IPS-NIHi7 (cell line): ENCODE data around the gene OR5AC2.

Source experiments
- DNase-seq: peaks from one replicate; pipeline ENCODE4 v3.0.0; 2012; ENCODE audit warnings: mixed read lengths; ENCODE audit errors: extremely low spot score

OR5AC2 gene, protein sequence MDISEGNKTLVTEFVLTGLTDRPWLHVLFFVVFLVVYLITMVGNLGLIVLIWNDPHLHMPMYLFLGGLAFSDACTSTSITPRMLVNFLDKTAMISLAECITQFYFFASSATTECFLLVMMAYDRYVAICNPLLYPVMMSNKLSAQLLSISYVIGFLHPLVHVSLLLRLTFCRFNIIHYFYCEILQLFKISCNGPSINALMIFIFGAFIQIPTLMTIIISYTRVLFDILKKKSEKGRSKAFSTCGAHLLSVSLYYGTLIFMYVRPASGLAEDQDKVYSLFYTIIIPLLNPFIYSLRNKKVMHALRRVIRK

DNA sequence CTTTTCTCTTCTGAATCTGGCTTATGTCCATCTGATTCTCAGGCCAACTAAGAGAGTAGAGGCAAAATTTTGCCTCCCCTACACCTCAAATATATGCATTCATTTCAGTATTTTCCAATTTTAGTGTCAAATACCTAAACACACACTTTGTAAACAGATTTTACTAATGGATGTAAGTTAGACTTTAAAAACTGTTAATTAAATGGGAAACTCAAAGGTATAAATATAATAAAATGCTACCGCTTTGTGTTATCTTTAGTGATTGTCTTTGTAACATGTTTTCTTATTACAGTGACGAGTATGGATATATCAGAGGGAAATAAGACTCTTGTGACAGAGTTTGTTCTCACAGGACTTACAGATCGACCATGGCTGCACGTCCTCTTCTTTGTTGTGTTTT is at the start of gene OR5AC2:
OR5AC2 (plus strand) TSS at position 301 of the 400 bp plus-strand sequence; CDS start at position 301, 0 bp downstream.
- DNase-seq, result no peak

- no peak for DNase-seq
Observed at GRCh38 chr3:98038286-98038685, 48.7 kb upstream of the OR5AC2 start.

DNA sequence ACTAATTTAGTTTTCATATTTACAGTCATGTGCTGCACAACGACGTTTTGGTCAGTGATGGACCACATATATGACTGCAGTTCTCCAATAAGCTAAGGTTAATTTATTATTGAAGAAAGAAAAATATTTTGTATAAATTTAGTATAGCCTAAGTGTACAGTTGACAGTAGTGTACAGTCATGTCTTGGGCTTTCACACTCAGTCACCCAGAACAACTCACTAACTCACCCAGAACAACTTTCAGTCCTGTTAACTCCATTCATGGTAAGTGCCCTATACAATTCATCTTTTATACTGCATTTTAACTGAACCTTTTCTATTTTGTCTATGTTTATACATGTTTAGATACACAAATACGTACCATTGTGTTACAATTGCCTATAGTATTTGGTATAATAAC is 48.1 kb upstream of the OR5AC2 start:
- no peak for DNase-seq

DNA sequence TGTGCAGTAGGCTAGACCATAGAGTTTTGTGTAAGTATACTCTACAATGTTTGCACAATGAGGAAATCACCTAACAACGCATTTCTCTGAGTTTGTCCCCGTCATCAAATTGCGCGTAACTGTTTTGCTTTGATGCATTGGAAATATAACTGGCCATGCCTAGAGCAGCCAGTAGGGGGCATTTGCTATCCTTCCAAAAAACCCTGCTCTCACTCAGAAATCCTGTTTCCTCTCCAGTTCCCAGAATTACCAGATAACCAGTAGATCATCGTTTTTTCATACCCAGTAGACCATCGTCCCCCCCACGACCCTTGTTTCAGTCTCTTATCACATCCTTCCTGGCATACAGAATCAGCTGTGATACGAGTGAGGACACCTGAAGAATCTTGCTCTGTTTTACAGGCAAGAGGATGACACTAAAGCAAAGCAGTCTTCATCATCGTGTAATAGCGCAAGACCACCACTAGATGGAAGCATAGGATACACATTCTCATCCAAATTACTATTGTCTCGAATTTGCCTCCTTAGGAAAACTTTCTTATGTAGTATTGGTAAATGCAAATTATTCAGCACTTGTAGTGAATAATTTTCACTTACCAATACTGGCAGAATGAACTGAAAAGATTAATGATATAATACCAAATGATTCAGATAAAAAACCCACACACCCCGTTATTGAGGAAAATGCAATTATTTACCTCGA is 47.5 kb upstream of the OR5AC2 start:
- DNase-seq, result peak; percentile 62

DNA sequence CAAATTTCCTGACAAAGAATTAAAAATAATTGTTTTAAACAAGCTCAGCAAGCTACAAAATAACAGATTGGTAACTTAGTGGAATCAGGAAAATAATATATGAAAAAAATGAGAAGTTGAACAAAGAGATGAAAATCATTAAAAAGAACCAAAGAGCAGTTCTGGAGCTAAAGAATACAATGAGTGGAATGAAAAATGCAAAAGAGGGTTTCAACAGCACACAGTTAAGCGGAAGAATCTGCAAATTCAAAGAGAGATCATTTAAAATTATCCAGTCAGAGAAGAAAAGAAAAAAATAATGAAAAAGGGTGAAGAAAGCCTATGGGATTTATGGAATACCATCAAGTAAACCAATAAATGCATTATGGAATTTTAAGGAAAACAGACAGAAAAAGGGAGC is 45.6 kb upstream of the OR5AC2 start:
- DNase-seq, result no peak

DNA sequence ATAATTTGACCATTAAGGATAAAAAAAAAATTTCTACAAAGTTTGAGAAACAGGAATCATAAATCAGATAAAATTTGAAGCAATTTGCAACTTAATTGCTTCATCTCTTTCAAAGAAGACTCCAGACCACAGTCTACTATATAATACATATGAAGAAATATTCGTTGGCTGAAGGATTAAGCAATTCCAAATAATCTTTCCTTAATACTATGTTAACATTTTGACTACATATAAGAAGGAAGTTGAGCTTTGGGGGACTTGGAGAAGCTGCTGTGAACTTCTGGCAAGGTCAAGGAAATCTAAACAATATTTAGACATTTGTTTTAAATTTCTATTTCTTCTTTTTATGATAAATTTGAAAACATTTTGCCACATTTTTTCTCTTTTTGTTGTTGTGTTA is 38.4 kb upstream of the OR5AC2 start:
- DNase-seq, result no peak

DNA sequence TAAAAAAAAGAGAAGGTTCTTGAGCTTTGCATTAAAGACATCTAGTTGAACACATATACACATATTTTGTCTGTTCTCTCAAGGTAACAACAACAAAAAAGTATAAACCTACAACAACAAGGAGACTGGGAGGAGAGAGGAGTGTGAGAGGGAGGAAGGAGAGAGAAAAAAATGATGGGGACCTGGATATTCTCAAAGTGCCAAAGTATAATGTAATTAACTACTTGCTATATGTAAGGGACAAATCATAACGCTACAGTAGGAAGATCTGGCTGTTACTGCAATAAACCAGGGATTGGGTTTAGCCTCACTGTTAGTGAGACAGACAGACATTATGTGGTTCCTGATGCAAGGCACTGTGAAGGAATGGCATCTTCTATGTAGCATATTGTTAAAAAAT is 37.7 kb upstream of the OR5AC2 start:
- no peak for DNase-seq

DNA sequence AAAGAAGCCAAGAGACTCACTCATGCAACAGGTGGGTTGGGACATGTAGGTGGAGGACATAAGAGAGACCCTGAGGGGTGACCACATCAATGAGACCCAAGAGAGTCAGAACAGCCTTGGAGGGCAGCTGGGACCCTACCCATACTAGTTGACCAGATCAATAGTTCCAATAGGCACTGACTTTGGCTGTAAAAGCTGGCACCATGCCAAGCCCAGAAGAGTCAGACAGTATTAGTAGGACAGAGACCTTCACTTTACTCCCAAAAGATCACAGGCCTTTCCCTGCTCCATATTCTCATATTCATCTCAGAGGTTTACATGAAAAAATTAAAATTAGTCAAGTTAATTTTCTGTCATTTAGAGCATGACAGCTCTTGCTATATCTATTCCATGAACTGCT is 30.9 kb upstream of the OR5AC2 start:
- DNase-seq, result no peak

GRCh38 chr3:98057631-98058030 is 29.3 kb upstream of the OR5AC2 start:
- no peak for DNase-seq

DNA sequence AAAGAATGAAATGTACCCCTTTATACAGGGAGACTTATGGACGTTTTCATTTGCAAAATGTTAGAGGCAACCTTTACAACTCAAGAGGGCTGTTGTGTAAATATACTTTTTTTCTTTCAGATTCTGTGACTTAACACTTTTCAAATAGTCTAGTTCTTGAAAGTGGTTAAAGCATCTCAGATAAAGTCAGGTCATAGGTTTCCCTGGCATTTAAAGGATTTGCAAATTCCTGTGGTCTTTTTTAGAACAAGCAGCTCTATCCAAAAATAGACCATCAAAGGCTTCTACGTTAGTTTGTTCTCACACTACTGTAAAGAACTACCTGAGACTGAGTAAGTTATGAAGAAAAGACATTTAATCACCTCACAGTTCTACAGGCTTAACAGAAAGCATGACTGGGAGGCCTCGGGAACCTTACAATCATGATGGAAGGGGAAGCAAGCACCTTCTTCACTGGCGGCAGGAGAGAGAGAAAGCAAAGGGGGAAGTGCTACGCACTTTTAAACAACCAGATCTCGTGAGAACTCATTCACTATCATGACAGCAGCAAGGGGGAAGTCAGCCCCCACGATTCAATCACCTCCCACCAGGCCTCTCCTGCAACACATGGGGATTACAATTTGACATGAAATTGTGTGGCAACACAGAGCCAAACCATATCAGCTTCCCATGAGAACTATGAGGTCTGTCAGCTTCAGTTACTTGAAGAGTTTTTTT is 28.6 kb upstream of the OR5AC2 start:
- no peak for DNase-seq

DNA sequence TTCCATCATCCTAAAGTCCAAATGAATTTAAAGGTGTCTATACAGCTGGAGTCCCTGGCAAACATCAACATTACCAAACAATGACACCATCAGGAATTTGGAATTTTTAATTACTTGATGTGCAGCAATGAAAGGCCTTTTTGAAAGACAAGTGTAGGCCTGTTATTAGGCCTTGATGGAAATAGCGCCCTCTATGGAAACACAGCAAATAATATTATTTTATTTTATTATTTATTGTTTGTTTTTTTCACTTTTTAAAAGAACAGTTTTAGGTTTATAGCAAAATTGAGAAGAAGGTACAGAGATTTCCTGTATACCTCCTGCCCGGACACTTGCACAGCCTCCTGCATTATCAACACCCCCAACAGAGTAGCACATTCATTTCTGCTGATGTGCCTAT is 18.1 kb upstream of the OR5AC2 start:
- DNase-seq, result no peak

DNA sequence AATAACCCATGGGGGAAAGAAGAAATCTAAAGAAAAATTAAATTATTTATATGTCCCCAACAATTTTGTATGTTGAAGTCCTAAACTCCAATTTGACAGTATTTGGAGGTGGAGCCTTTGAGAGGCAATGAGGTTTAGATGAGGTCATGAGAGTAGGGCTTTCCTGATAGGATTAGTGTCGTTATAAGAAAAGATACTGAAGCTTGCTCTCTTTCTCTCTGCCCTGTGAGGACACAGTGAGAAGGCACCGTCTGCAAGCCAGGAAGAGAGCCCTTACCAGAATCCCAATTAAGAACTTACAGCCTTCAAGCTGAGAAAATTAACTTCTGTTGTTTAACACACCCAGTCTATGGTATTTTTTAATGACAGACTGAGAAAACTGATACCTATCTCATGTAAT is 16.1 kb upstream of the OR5AC2 start:
- DNase-seq, result no peak

- no peak for DNase-seq
Observed at GRCh38 chr3:98073486-98073885, 13.5 kb upstream of the OR5AC2 start.

- no peak for DNase-seq
Observed at GRCh38 chr3:98095882-98096281, 8.9 kb downstream of the OR5AC2 start.

GRCh38 chr3:98099848-98100247 is 12.9 kb downstream of the OR5AC2 start:
- no peak for DNase-seq

GRCh38 chr3:98108162-98108561 is 21.2 kb downstream of the OR5AC2 start:
- DNase-seq, result no peak

- DNase-seq, result no peak
Observed at GRCh38 chr3:98109807-98110549, 23.0 kb downstream of the OR5AC2 start.

GRCh38 chr3:98110550-98110908 is 23.6 kb downstream of the OR5AC2 start:
- no peak for DNase-seq

DNA sequence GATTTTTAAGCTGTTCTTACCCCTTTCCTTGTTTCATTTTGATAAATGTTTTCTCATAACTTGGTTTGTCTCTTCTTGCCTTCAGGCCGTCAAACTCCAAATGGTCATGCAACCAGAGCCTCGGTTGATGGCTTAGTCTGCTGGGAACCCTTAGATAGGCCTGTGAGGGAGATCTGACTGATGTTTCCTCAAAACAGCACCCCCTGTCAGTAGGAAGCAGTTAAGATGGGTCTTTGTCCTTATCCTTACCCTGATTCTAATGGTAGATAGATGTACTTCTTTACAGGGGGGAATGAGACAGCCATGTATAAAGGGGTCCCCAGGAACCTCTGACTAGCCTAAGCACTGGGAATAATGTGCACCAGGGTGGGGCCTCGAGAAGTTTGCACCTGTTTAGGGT is 27.3 kb downstream of the OR5AC2 start:
- DNase-seq, result no peak

DNA sequence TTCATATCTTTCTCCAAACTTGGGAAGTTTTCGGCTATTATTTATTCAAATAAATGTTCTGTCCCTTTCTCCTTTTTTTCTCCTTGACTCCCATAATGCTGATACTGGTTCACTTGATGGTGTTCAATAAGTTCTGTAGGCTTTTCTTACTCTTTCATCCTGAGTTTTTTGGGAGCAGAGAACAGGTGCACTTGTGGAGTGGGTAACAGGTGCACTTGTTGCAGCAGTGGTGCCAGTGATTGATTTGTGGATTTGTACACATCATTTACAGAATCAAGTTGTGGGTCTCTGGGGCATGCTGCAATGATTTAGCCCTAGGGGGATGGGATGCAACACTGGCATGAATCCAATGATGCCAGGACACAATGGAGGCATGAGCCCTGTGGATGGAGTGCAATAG is 28.7 kb downstream of the OR5AC2 start:
- no peak for DNase-seq

- DNase-seq, result no peak
Observed at GRCh38 chr3:98130421-98130820, 43.4 kb downstream of the OR5AC2 start, which contains the start of gene OR5H1. Gene OR5H1, plus strand, starts transcription at chr3:98130721. Its CDS starts 1,977 bp downstream, at chr3:98132698.

GRCh38 chr3:98136631-98137030 is 49.7 kb downstream of the OR5AC2 start:
- no peak for DNase-seq
